RKO (cell line): ENCODE results near the gene SAP25.
"Not testable (repeated sequence)": the region's sequence is repeated elsewhere in the genome, so short reads cannot be mapped to it uniquely, and the experiment has no call there.

Experiments
- DNase-seq: peaks from one replicate; pipeline ENCODE4 v3.0.0-alpha.2; 2016; ENCODE audit warnings: low spot score

Gene SAP25

DNA sequence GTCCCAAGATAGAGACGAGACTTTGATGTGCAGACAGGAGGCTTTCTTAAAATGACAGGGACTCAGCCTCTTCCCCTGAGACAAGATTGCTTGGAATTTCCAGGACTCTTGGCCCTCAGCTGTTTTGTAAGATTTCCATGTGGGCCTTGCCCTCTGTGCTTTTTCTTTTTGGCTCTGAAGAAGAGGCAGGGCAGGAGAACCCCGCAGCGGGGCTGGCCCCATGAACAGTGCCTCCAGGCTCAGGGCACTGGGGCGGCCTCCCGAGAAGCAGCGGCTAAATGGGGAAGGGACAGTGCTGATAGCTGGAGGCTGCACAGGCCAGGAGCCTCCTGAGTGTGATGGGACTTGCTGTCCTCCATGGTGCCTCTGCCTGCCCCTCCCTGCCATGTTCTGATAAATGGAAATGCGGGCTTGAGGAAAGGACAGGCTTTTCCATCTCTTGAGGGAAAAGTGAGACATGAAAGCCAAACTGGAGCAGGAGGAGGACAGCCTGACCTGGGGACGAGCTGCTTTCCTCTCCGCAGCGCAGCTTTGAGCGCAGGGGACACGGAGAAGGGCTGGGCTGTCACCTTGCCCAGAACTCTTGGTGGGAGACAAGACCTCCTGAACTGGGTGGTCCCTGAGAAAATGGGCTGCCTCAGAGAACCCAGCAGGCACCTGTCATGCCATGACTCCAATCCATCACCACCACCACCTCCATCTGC lies 12.1 kb downstream of the SAP25 start:
- DNase-seq: no peak

DNA sequence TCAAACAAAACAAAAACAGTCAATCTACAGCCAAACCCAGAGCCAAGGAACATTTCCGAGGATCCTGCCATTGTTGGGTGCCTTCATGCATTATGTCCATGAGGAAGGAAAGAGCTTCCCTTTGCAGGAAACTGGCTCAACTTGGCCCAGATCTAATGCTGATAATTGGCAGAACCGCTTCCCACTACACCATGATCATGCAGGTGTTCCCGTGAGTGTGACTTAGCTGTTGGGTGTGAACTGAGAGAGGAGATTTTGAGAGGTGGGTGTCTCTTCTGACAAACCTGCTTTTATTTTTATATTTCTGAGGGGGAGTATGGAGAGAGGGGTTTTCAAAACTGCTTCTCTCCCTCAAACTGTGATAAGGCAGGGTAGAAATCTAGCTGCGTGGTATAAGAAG lies 14.6 kb downstream of the SAP25 start:
- no peak for DNase-seq

DNA sequence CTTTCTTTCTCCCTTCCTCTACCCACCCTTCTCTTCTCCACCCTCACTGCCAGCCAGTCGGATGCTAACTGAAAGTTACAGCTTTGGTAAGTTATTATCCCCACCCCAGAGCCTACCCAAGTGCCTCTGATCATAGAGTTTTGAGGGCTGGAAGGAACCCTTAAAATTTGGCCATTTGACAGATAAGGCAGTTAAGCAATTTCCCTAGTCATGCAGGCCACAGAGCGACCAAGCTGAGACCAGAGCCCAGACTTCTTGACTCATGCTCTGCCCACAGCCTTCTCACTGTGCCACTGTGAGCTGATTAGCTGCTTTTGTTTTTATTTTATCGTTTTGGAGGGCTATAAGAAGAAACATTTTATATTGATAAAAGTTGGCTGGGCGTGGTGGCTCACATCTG lies 17.2 kb downstream of the SAP25 start:
- no peak for DNase-seq

DNA sequence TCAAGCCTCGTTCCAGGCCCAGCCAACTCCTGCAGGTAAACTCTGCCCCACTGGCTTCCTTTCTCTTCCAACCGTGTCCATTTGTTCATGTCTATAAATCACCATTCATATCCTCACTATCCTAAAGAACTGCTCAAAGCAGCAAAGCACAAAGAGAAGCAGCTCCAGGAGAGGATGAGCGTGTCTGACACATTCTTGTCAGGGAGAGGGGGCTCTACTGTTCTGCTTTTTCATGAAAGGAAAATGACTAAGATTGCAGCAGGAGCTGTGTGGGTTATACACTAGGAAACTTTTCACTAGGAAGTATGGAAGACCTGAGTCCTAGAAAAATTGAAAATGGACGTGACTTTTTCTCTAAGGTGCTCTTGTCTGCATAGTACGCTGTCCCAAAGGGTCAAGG lies 18.0 kb downstream of the SAP25 start:
- DNase-seq: no peak

DNA sequence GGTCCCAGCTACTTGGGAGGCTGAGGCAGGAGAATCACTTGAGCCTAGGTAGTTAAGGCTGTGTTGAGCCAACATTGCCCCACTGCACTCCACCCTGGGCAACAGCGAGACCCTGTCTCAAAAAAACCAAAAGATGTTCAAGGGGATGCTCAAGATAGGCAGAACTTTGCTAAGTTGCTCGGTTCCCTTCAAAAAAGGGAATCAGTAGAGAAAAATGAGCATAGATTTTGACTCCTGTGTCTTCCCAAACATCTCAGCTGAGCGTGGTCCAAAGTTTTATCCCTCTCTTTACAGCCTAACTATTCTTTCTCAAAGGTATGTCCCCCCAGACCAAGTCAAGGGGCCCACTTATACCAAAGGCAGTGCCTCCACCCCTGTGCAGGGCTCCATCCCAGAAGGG lies 20.7 kb downstream of the SAP25 start:
- DNase-seq: no peak

GRCh38 chr7:100552532-100552931 lies 21.2 kb downstream of the SAP25 start:
- no peak for DNase-seq

DNA sequence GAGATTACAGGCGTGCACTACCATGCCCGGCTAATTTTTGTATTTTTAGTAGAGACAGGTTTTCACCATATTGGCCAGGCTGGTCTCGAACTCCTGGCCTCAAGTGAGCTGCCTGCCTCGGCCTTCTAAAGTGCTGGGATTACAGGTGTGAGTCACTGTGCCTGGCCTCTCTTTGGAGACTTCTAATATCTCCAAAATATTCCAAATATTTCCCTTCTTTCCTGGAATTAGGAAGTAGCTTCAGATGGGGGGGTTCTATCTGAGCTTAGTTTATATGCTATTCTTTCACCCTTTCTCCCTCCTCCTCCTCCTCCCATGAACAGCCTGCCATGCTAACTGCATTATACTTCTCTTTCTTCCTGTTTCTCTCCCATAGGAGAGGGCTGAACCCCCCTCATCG lies 25.3 kb downstream of the SAP25 start:
- DNase-seq: not testable (repeated sequence)

DNA sequence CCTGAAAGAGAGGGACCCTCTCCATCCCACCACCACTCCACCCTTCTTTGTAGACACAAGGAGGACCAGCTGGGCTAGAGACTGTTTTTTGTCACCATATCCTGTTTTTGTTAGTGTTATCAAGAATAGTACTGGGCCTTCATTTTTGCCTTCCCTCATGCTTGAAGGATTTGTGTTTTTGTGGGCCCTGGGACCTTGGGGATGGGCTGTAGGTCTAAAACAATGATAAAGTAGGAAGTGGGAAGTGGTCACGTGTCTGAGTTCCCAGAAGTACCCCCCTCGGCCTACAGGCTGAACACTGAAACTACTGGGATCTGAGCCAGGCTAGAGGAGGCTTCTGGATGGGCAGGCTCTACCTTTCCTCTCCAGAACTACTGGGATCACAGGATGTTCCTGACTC lies 25.8 kb downstream of the SAP25 start:
- DNase-seq: no peak

- DNase-seq: no peak
These were observed 26.5 kb downstream of the SAP25 start for GRCh38 chr7:100546926-100547800.

DNA sequence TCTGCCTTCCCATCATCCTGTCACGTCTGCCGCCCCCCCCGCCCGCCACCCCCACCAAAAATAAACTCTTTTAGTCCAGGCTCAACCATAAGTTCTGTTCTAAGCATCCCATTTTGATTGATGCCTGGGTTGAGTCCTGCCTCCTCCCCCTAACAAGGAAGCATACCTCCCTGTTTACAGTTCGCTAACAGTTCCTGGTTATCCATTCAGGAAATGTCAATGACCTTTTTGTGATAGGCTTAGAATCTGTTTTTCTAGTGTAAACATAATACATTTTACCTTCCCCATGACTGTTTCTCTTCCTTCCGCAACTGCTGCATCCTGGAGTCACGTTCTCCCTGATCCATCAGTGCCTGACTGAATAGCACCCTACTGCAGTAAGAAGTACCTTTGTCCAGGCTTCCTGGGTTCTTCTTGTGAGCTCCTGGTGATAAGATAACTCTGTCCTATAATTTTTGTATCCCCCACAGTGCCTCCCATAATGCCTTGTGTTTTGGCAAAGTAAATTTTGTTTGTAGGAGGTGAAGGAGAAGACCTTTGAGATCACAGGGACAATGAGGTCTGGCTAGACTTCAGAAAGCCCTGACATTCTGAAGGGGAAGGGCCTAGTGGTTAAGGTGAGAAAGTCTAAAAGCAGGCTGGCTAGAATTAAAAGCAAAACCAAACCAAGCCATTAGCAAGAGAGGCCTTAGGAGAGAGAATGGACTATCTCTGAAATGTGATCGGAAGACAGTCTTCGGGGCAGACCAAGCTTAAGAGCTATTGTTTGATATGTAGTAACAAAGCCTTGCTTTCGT lies 27.4 kb downstream of the SAP25 start:
- DNase-seq: no peak

- peak; percentile 90 for DNase-seq
These were observed 28.2 kb downstream of the SAP25 start for GRCh38 chr7:100545360-100546128.

DNA sequence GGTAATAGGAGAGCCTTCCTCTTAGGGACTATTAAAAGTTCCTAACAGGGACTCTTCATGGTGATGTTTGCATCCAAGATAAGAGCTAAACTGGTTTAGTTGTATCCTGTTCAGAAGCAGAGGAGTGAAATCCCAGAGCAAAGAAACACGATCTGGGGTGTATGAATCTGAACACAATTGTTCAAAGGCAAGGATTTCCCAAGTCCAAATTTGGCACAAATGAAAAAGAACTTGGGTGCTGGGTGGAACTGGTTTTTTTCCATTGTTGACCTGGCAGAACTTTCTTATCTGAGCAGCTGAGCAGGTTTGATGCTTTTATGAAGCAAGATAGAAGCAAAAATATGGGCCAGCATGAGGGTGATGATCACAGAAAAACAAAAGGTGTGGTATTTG lies 28.7 kb downstream of the SAP25 start:
- DNase-seq: no peak

- no peak for DNase-seq
These were observed 29.3 kb downstream of the SAP25 start for GRCh38 chr7:100544386-100544785.

GRCh38 chr7:100543586-100543985 lies 30.1 kb downstream of the SAP25 start:
- DNase-seq: no peak

DNA sequence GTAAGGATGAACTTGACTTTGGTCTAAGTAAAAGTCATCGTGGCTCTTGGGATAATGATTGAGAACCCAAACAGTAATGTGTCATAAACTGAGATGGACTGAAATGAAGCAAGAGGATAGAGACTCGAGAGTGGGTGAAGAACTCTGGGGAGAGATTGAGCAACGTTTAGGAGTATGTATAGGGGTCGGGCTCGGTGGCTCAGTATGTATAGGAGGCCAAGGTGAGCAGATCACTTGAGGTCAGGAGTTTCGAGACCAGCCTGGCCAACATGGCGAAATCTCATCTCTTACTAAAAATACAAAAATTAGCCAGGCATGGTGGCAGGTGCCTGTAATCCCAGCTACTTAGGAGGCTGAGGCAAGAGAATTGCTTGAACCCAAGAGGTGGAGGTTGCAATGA lies 32.4 kb downstream of the SAP25 start:
- DNase-seq: not testable (repeated sequence)

GRCh38 chr7:100540073-100540723 lies 33.5 kb downstream of the SAP25 start:
- DNase-seq: no peak

- no peak for DNase-seq
These were observed 34.2 kb downstream of the SAP25 start for GRCh38 chr7:100539436-100540006.

GRCh38 chr7:100538654-100539435 lies 34.9 kb downstream of the SAP25 start, which contains the start of gene AGFG2:
TSS of gene AGFG2 (plus strand) at chr7:100539203. CDS start at chr7:100539347, 144 bp downstream.
- DNase-seq: peak; percentile 100

DNA sequence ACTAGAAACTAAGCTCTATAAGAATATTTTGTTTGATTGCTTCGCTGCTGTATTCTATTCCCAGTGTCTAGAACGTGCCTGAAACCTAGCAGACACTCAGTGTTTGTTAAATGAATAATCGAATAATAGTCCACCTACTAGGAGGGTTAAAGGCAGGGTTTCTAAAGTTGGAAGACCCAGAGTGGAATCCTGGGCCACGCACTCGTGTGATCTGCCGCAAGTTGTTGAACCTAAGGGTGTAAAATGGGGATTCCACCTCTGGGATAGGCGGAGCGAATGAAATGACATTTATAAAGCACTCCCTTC lies 35.4 kb downstream of the SAP25 start:
- no peak for DNase-seq

DNA sequence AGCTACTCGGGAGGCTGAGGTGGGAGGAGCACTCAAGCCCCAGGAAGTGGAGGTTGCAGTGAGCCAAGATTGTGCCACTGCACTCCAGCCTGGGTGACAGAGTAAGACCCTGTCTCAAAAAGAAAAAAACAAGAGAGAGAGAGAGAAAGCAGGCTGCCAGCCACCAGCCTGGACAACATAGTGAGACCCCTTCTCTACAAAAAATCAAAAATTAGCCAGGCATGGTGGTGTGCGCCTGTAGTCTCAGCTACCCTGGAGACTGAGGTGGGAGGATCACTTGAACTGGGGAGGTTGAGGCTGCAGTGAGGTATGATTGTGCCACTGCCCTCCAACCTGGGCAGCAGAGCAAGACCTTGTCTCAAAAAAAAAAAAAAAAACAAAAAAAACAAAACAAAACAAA lies 37.0 kb downstream of the SAP25 start:
- not testable (repeated sequence) for DNase-seq
